HCT116 (cell line): ENCODE data around the gene S100P. TPM values are rescaled to one million over a fixed set of nuclear protein-coding genes. Genes with fewer than 3 reads are reported as not detected.

Experiments used
- ATAC-seq: fragments of 200-7000 bp; cut with Tn5 transposase; 2 replicates; pipeline ENCODE4 v1.9.1; 2020; ENCODE audit warnings: mild to moderate bottlenecking, moderate library complexity
- BruUV-seq: library from RNA; stranded (reverse); fragments of 400-500 nt; replicated peaks from 2 replicates; lab custom pipeline; 2021; lab: Mats Ljungman, UMichigan
- CTCF ChIA-PET: fragments of 300-600 bp; sonication (Branson Sonifier 250); formaldehyde crosslinking; loops from one replicate; lab custom pipeline; 2021; ENCODE audit warnings: antibody characterized with exemption; lab: Charles Lee
- POLR2A ChIA-PET: fragments of 300-600, 350-600 bp; sonication (Branson Sonifier 250); formaldehyde crosslinking; loops from one replicate; lab custom pipeline; 2021; ENCODE audit warnings: antibody characterized with exemption; lab: Charles Lee
- RAD21 ChIA-PET, 2 experiments: fragments of 300-600 bp; sonication (Branson Sonifier 250); formaldehyde crosslinking; loops; one replicate each; lab custom pipeline; 2023; ENCODE audit warnings: low total read pairs in 2 of 2; ENCODE audit not compliant: uncharacterized antibody in 2 of 2, unreplicated experiment in 2 of 2, low non-redundant PET in 1 of 2; lab: Charles Lee
- DNase-seq: peaks from one replicate; pipeline ENCODE4 v3.0.0-alpha.2; 2010; ENCODE audit warnings: low read depth, low spot score
- H2AFZ ChIP-seq: fragments of 200-600 bp; shearing (Covaris generic), sonication (generic); 2 replicates; pipeline ENCODE4 v1.6.1; 2017; ENCODE audit warnings: low read depth, mixed run types, mixed read lengths, antibody characterized with exemption, low read length; ENCODE audit not compliant: poor library complexity, severe bottlenecking
- H3K27ac ChIP-seq: 2 replicates; pipeline ENCODE4 v1.5.1; 2012; ENCODE audit warnings: low read depth, low read length
- H3K27me3 ChIP-seq: fragments of 200-600 bp; sonication (generic); 2 replicates; pipeline ENCODE4 v1.6.1; 2016; ENCODE audit warnings: mixed run types, low read length, mixed read lengths; ENCODE audit not compliant: insufficient read depth
- H3K36me3 ChIP-seq, 2 experiments: fragments of 200-500 bp in 1 of 2; fragments of 200-600 bp in 1 of 2; sonication (Bioruptor generic) in 1 of 2; sonication (generic) in 1 of 2; 2 replicates each; pipeline versions ENCODE4 v1.5.1 to v1.6.1; 2014 to 2016; ENCODE audit warnings: low read length in 2 of 2, inconsistent platforms in 1 of 2, mixed read lengths in 1 of 2, mixed run types in 1 of 2; ENCODE audit not compliant: insufficient read depth in 2 of 2, control insufficient read depth in 1 of 2
- H3K4me1 ChIP-seq, 2 experiments: fragments of 200-600 bp in 1 of 2; sonication (generic) in 1 of 2; 2 replicates each; pipeline versions ENCODE4 v1.5.1 to v1.6.1; 2012 to 2017; ENCODE audit warnings: low read length in 2 of 2, inconsistent platforms in 1 of 2, mild to moderate bottlenecking in 1 of 2, mixed read lengths in 1 of 2, mixed run types in 1 of 2, moderate library complexity in 1 of 2; ENCODE audit not compliant: insufficient read depth in 2 of 2, control insufficient read depth in 1 of 2
- H3K4me2 ChIP-seq: fragments of 200-600 bp; sonication (generic); 2 replicates; pipeline ENCODE4 v1.6.1; 2017; ENCODE audit warnings: mixed run types, low read length, mixed read lengths
- H3K4me3 ChIP-seq, 2 experiments: fragments of 200-600 bp in 1 of 2; sonication (generic) in 1 of 2; replicated peaks in 1 of 2; 2 replicates each; pipeline ENCODE4 v1.5.1; 2011 to 2016; ENCODE audit warnings: low read length in 2 of 2, control low read depth in 1 of 2, low read depth in 1 of 2, mild to moderate bottlenecking in 1 of 2, mixed read lengths in 1 of 2, mixed run types in 1 of 2
- H3K79me2 ChIP-seq: fragments of 200-600 bp; sonication (generic); 2 replicates; pipeline ENCODE4 v1.6.1; 2017; ENCODE audit warnings: mild to moderate bottlenecking, mixed run types, low read length, moderate library complexity, mixed read lengths; ENCODE audit not compliant: insufficient read depth
- H3K9ac ChIP-seq: fragments of 200-600 bp; sonication (generic); 2 replicates; pipeline ENCODE4 v1.6.1; 2016; ENCODE audit warnings: low read length, mixed read lengths
- H3K9me2 ChIP-seq: fragments of 200-600 bp; sonication (generic), shearing (Covaris generic); 2 replicates; pipeline ENCODE4 v1.6.1; 2017; ENCODE audit warnings: mixed run types, mild to moderate bottlenecking, moderate library complexity; ENCODE audit not compliant: insufficient read depth
- H3K9me3 ChIP-seq, 2 experiments: fragments of 200-500 bp in 1 of 2; fragments of 200-600 bp in 1 of 2; sonication (Bioruptor generic) in 1 of 2; sonication (generic) in 1 of 2; 2 replicates each; pipeline ENCODE4 v1.6.1; 2014 to 2017; ENCODE audit warnings: low read length in 2 of 2, mixed read lengths in 2 of 2, inconsistent platforms in 1 of 2, low read depth in 1 of 2, mild to moderate bottlenecking in 1 of 2, mixed run types in 1 of 2, moderate library complexity in 1 of 2; ENCODE audit not compliant: control insufficient read depth in 1 of 2, insufficient read depth in 1 of 2
- H4K20me1 ChIP-seq: fragments of 200-600 bp; sonication (generic), shearing (Covaris generic); 2 replicates; pipeline ENCODE4 v1.6.1; 2017; ENCODE audit warnings: mixed run types, mild to moderate bottlenecking, moderate library complexity; ENCODE audit not compliant: insufficient read depth
- EZH2 ChIP-seq: fragments of 200-600 bp; sonication (generic); IDR thresholded peaks from 2 replicates; pipeline ENCODE4 v1.6.1; 2017; ENCODE audit warnings: antibody characterized with exemption, mixed run types
- EZH2phosphoT487 ChIP-seq: fragments of 200-600 bp; IDR thresholded peaks from 2 replicates; pipeline ENCODE4 v1.6.1; 2018; ENCODE audit warnings: antibody characterized with exemption, borderline replicate concordance
- POLR2A ChIP-seq: IDR thresholded peaks from 2 replicates; pipeline ENCODE4 v1.7.0; 2011; ENCODE audit warnings: borderline replicate concordance; ENCODE audit not compliant: insufficient read depth, insufficient read length; ENCODE audit errors: extremely low read depth
- POLR2AphosphoS5 ChIP-seq: IDR thresholded peaks from 2 replicates; pipeline ENCODE4 v1.6.1; 2011; ENCODE audit warnings: mild to moderate bottlenecking, low read depth, low read length, moderate library complexity
- RAD21 ChIP-seq: IDR thresholded peaks from 2 replicates; pipeline ENCODE4 v1.6.1; 2012; ENCODE audit warnings: low read depth, mild to moderate bottlenecking
- SIN3A ChIP-seq: IDR thresholded peaks from 2 replicates; pipeline ENCODE4 v1.6.1; 2012; ENCODE audit warnings: low read depth
- SP1 ChIP-seq: IDR thresholded peaks from 2 replicates; pipeline ENCODE4 v1.6.1; 2012; ENCODE audit warnings: low read depth
- TCF7L2 ChIP-seq: IDR thresholded peaks from 2 replicates; pipeline ENCODE4 v1.7.0; 2011; ENCODE audit warnings: borderline replicate concordance, inconsistent platforms; ENCODE audit not compliant: insufficient read depth, insufficient read length; ENCODE audit errors: extremely low read depth
- YY1 ChIP-seq: IDR thresholded peaks from 2 replicates; pipeline ENCODE4 v1.6.1; 2011; ENCODE audit warnings: low read length, low read depth, moderate library complexity, mild to moderate bottlenecking; ENCODE audit not compliant: insufficient replicate concordance; ENCODE audit errors: extremely low read depth
- ZFX ChIP-seq: fragments of 450-650 bp; IDR thresholded peaks from 2 replicates; pipeline ENCODE4 v1.6.1; 2017
- intact Hi-C: fragments of 100-400 bp; cut with micrococcal nuclease; formaldehyde crosslinking; loops from 2 replicates; pipeline ENCODE4 v1.10.0; 2022
- total RNA-seq: library from RNA; stranded (reverse); gene quantifications from one replicate; pipeline ENCODE4 v1.2.1, GENCODE V29; 2021; ENCODE audit not compliant: unreplicated experiment
- TF ChIP-seq, protein P1 (sequence below): IDR thresholded peaks from 2 replicates; pipeline ENCODE4 v1.6.1; 2012
- TF ChIP-seq, protein P2 (sequence below): IDR thresholded peaks from 2 replicates; pipeline ENCODE4 v1.6.1; 2011; ENCODE audit warnings: mild to moderate bottlenecking, low read length, moderate library complexity; ENCODE audit not compliant: insufficient replicate concordance; ENCODE audit errors: extremely low read depth

S100P gene
- total RNA-seq, 1 experiment from 2014 or later = 4.1 TPM

DNA sequence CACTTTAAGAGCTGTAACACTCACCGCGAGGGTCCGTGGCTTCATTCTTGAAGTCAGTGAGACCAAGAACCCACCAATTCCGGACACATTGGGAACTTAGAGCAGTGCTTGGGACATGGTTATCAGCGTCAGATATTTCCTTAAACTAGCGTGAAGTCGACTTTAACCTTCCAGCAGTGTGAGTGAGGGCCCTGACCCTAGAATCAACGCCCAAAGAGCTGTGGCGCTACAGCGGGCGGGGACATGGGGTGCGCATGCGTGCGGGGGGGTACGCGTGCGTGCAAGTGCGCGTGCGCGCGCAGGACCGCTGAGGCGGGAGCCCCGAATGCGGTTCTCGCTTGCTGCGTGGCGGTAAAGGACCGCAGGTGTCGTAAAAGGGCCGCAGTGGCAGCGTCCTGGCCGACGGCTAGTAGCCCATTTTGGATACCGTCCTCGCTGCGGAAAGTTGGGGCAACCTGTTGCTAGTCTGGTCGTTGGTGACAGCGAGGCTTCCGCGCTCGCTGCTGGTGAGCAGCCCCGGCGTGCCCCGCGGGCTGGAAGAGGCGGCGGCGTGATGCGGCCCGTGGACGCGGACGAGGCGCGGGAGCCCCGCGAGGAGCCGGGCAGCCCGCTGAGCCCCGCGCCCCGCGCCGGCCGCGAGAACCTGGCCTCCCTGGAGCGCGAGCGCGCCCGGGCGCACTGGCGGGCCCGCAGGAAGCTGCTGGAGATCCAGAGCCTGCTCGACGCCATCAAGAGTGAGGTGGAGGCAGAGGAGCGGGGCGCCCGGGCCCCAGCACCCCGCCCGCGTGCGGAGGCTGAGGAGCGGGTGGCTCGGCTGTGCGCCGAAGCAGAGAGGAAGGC is 19.8 kb upstream of the S100P start:
- Histone ChIP-seq H3K4me1 (peaks cover 8 to 16% of the 10 kb centered on the region in 2 experiments; a peak in 3 of 4 replicates), H4K20me1 (peaks cover 19% of the 10 kb centered on the region; the same call in 1 of the 2 replicates), H3K9ac (peak overlapping the region; percentile 91), H2AFZ (no peak overlapping the region), H3K27ac (peak overlapping the region; percentile 99), H3K27me3 (no peaks in the 10 kb centered on the region), H3K36me3 (peaks cover 15 to 27% of the 10 kb centered on the region in 2 experiments; a peak in 3 of 4 replicates), H3K4me3 (peak overlapping the region; percentile 71 to 86), H3K9me3 (no peaks in the 10 kb centered on the region), H3K79me2 (peaks cover 33% of the 10 kb centered on the region), H3K9me2 (no peaks in the 10 kb centered on the region), H3K4me2 (peak overlapping the region; percentile 82)
- intact Hi-C loops = loop anchor here (2.0 kb wide), 1 partner anchor 35 kb away; the partner anchor contains the start of gene MRFAP1L1
- BruUV-seq = TSS peak; percentile 50
- peak; percentile 94 for DNase-seq
- ChIA-PET RAD21 (interaction anchor here in 1 of 2 experiments (1.2 kb wide), 1 partner anchor 9 kb away, joined by 3 read pairs; no protein-coding TSS in a partner anchor), POLR2A (interaction anchor here (0.8 to 3.6 kb wide), 25 partner anchors 7 to 421 kb away, joined by 3 to 55 read pairs (median 4); partner anchors contain the start of genes GRPEL1, MAN2B2, MRFAP1 and MRFAP1L1), CTCF (interaction anchor here (0.6 to 1.5 kb wide), 14 partner anchors 7 to 408 kb away, joined by 3 to 13 read pairs (median 4); partner anchors contain the start of gene MRFAP1L1)
- no peak for TF ChIP-seq POLR2A
- TF ChIP-seq SP1 = no peak
- TF ChIP-seq, protein P1, sequence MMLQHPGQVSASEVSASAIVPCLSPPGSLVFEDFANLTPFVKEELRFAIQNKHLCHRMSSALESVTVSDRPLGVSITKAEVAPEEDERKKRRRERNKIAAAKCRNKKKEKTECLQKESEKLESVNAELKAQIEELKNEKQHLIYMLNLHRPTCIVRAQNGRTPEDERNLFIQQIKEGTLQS = no peak
- TF ChIP-seq TCF7L2 = no peak
- TF ChIP-seq EZH2 = no peak
- TF ChIP-seq ZFX = peak; percentile 70; the same call in 1 of the 2 replicates
- no peak for TF ChIP-seq SIN3A
- no peak for TF ChIP-seq RAD21
- peak; percentile 94 for TF ChIP-seq POLR2AphosphoS5
- TF ChIP-seq, protein P2, sequence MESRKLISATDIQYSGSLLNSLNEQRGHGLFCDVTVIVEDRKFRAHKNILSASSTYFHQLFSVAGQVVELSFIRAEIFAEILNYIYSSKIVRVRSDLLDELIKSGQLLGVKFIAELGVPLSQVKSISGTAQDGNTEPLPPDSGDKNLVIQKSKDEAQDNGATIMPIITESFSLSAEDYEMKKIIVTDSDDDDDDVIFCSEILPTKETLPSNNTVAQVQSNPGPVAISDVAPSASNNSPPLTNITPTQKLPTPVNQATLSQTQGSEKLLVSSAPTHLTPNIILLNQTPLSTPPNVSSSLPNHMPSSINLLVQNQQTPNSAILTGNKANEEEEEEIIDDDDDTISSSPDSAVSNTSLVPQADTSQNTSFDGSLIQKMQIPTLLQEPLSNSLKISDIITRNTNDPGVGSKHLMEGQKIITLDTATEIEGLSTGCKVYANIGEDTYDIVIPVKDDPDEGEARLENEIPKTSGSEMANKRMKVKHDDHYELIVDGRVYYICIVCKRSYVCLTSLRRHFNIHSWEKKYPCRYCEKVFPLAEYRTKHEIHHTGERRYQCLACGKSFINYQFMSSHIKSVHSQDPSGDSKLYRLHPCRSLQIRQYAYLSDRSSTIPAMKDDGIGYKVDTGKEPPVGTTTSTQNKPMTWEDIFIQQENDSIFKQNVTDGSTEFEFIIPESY = peak; percentile 55
- TF ChIP-seq EZH2phosphoT487 = no peak
- TF ChIP-seq YY1 = peak; percentile 77
- peak; percentile 77 for ATAC-seq
